Ascending aorta (tissue), 2 donors: ENCODE measurements around the gene ATG5. TPM values are rescaled to one million over a fixed set of nuclear protein-coding genes. Genes with fewer than 3 reads are reported as not detected.
"Not testable (repeated sequence)": the region's sequence is repeated elsewhere in the genome, so short reads cannot be mapped to it uniquely, and the experiment has no call there.

ENCODE experiments used
- DNase-seq, 2 donors: peaks; one replicate each; pipeline ENCODE4 v3.0.0-alpha.2; 2019; ENCODE audit warnings: low spot score in 2 of 2
- H3K27ac ChIP-seq, 2 donors: fragments of 200-600 bp; sonication (generic); one replicate each; pipeline ENCODE4 v1.5.1; 2016 to 2017; ENCODE audit warnings: mild to moderate bottlenecking in 1 of 2
- H3K27me3 ChIP-seq: fragments of 200-600 bp; sonication (generic); one replicate; pipeline ENCODE4 v1.5.1; 2017
- H3K36me3 ChIP-seq, 2 donors: fragments of 200-600 bp; sonication (generic); one replicate each; pipeline ENCODE4 v1.5.1; 2016
- H3K4me1 ChIP-seq, 2 donors: fragments of 200-600 bp; sonication (generic); one replicate each; pipeline ENCODE4 v1.5.1; 2016 to 2017; ENCODE audit warnings: mild to moderate bottlenecking in 1 of 2
- H3K4me3 ChIP-seq, 2 donors: fragments of 200-600 bp; sonication (generic); one replicate each; pipeline ENCODE4 v1.5.1; 2016 to 2017; ENCODE audit warnings: mild to moderate bottlenecking in 1 of 2
- H3K9me3 ChIP-seq, 2 donors: fragments of 200-600 bp; sonication (generic); one replicate each; pipeline ENCODE4 v1.5.1; 2016
- intact Hi-C: fragments of 100-400 bp; cut with DNase I; formaldehyde crosslinking; loops from one replicate; pipeline ENCODE4 v1.15.1; 2023
- total RNA-seq: library from RNA; depleted of rRNA; stranded (reverse); fragments of >200 nt; gene quantifications from one replicate; pipeline ENCODE4 v1.1.0, GENCODE V29; 2016
- TF ChIP-seq, protein P1 (sequence below), 3 experiments: fragments of 200-600 bp in 2 of 3; fragments of 450-650 bp in 1 of 3; sonication (generic) in 2 of 3; IDR thresholded peaks; one replicate each; pipeline ENCODE4 v1.5.1; 2016 to 2019; ENCODE audit warnings: antibody characterized with exemption in 3 of 3, mild to moderate bottlenecking in 1 of 3, moderate library complexity in 1 of 3

The ATG5 gene
- total RNA-seq, 1 donor from 2014 or later = 15.1 TPM

DNA sequence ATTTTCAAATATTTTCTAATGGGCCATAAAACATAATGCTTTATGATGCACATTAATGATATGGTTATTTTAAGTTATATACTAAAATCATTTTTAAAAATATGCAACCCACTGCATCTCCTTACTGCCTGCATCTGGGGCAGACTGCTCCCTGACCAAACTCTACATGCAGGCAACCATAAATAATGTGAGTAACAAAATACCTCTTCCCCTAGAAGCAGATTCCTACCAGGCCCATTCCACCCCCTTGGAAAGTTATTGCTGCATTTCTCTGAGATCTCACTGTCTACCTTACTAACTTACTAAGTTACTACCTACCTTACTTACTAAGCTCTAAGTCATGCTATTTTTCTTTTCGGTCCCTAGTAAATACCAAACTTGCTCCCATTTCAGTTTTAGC lies 71.8 kb downstream of the ATG5 start:
- no peak overlapping the region for H3K4me3 ChIP-seq
- no peak overlapping the region for H3K27ac ChIP-seq
- H3K9me3 ChIP-seq = no peaks in the 10 kb centered on the region
- no peak for DNase-seq
- intact Hi-C loops = loop anchor here (5.0 kb wide), 1 partner anchor 69 kb away; no protein-coding TSS in a partner anchor
- H3K4me1 ChIP-seq = peaks cover 0 to 6% of the 10 kb centered on the region in 2 donors
- TF ChIP-seq, protein P1, sequence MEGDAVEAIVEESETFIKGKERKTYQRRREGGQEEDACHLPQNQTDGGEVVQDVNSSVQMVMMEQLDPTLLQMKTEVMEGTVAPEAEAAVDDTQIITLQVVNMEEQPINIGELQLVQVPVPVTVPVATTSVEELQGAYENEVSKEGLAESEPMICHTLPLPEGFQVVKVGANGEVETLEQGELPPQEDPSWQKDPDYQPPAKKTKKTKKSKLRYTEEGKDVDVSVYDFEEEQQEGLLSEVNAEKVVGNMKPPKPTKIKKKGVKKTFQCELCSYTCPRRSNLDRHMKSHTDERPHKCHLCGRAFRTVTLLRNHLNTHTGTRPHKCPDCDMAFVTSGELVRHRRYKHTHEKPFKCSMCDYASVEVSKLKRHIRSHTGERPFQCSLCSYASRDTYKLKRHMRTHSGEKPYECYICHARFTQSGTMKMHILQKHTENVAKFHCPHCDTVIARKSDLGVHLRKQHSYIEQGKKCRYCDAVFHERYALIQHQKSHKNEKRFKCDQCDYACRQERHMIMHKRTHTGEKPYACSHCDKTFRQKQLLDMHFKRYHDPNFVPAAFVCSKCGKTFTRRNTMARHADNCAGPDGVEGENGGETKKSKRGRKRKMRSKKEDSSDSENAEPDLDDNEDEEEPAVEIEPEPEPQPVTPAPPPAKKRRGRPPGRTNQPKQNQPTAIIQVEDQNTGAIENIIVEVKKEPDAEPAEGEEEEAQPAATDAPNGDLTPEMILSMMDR (IDR thresholded peaks at IDR 0.05) = no peak
- no peaks in the 10 kb centered on the region for H3K27me3 ChIP-seq
- H3K36me3 ChIP-seq = no peaks in the 10 kb centered on the region

DNA sequence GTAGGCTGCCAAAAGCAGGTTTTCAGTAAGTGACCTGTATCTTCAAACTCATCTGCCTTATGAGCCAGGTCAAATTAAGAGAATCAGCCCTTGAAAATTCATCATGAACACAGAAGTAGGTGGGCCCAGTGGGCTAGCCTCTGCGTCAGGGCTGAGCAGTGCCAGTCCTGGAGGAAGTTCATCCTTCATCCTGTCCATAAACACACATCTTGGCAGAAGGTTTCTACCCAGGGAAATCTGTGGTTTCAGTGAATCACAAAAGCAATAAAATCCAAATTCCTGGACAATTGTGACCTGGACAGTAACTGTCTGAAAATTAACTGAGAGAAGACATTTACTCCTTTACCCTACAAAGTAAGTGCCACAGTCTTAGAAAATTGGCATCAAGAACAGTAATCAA lies 72.4 kb downstream of the ATG5 start:
- DNase-seq = no peak
- no peak overlapping the region for H3K4me3 ChIP-seq
- H3K27me3 ChIP-seq = no peaks in the 10 kb centered on the region
- no peaks in the 10 kb centered on the region for H3K9me3 ChIP-seq
- H3K27ac ChIP-seq = no peak overlapping the region
- H3K4me1 ChIP-seq = peaks cover 0 to 6% of the 10 kb centered on the region in 2 donors
- H3K36me3 ChIP-seq = no peaks in the 10 kb centered on the region
- TF ChIP-seq, protein P1 (IDR thresholded peaks at IDR 0.05) = no peak
- intact Hi-C loops = loop anchor here (5.0 kb wide), 1 partner anchor 69 kb away; no protein-coding TSS in a partner anchor

DNA sequence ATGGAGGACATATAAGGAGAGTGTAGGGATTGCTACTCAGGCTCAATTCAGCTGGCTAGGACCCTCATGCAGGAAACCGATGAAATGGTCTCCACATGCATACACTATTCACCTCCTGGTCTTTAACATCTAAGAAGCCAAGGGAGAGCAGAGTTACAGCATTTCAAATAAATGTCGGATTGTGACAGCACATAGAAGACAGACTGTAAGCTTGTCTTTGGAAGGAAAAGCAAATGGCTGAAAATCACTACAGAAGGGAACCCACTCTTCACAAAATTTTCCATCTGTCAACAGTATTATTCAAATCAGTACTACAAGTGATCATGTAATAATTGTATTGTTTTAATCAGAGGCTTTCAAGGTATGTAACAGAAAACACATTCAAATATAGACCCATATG lies 72.9 kb downstream of the ATG5 start:
- Histone ChIP-seq H3K4me1 (peaks cover 0 to 6% of the 10 kb centered on the region in 2 donors), H3K4me3 (no peak overlapping the region), H3K36me3 (peaks cover 0 to 3% of the 10 kb centered on the region in 2 donors), H3K27ac (no peak overlapping the region), H3K9me3 (no peaks in the 10 kb centered on the region), H3K27me3 (no peaks in the 10 kb centered on the region)
- intact Hi-C loops = loop anchor here (5.0 kb wide), 1 partner anchor 70 kb away; no protein-coding TSS in a partner anchor
- TF ChIP-seq, protein P1 (IDR thresholded peaks at IDR 0.05) = no peak
- no peak for DNase-seq

DNA sequence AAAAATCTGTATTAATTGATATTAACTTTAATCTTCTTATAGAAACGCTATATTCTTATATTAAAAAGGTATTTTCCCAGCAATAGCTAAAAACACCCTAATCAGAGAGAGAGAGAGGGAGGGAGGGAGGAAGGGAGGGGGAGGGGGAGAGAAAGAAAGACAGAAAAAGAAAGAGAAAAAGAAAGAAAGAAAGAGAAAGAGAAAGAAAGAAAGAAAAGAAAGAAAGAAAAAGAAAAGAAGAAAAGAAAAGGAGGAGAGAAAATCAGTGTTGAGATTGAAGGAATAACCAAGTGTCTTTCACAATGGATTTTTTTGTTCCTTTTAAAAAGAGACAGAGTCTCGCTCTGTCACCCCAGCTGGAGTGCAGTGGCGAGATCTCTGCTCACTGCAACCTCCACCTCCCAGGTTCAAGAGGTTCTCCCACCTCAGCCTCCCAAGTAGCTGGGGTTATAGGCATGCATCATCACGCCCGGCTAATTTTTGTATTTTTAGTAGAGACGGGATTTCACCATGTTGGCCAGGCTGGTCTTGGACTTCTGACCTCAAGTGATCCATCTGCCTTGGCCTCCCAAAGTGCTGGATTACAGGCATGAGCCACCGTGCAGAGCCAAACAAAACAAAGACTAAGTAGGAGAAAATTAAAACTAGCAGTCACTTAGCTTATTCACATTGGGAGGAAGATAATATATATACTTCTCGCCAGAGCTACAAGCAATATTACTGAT lies 73.9 kb downstream of the ATG5 start:
- H3K27ac ChIP-seq, H3K4me3 ChIP-seq, H3K27me3 ChIP-seq, DNase-seq, H3K36me3 ChIP-seq, H3K4me1 ChIP-seq, H3K9me3 ChIP-seq: not testable (repeated sequence)
- intact Hi-C loops = loop anchor here (5.0 kb wide), 1 partner anchor 71 kb away; no protein-coding TSS in a partner anchor

DNA sequence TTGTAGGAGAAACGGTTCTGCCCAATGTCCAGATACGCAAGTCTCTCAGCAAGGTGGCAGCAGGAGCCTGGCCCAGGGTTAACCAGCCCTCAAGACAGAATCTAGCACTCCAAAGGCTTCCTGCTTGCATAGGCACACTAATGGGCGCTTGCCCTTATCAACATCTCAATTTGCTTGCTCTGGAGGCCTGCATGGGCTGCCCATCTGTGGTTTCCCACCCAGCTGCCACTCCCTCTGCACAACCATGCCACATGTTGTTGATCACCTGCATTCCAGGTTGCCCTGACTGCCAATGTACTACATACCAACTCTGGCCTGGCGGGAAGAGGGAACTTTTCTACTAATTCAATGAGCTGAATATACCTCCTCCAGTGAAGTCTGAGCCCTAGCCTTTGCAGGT lies 74.6 kb downstream of the ATG5 start:
- no peak overlapping the region for H3K4me3 ChIP-seq
- peaks cover 0 to 6% of the 10 kb centered on the region in 2 donors for H3K4me1 ChIP-seq
- intact Hi-C loops = loop anchor here (5.0 kb wide), 1 partner anchor 71 kb away; no protein-coding TSS in a partner anchor
- no peak for DNase-seq
- H3K27me3 ChIP-seq = no peaks in the 10 kb centered on the region
- H3K9me3 ChIP-seq = no peaks in the 10 kb centered on the region
- no peak overlapping the region for H3K27ac ChIP-seq
- peaks cover 0 to 3% of the 10 kb centered on the region in 2 donors for H3K36me3 ChIP-seq
- TF ChIP-seq, protein P1 (IDR thresholded peaks at IDR 0.05) = no peak

DNA sequence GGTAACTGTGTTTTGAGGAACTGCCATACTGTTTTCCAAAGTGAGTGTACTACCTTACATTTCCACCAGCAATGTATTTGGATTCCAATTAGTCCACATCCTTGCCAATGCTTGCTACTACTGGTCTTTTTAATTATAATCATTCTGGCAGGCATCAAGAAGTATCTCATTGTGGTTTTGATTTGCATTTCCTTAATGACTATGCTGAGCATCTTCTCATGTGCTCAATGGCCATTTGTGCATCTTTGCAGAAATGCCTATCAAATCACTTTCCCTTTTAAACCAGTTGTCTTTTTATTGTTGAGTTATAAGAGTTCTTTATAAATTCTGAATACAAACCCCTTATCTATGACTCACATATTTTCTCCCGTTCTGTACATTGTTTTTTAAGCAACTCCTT lies 75.9 kb downstream of the ATG5 start:
- Histone ChIP-seq H3K4me1 (peaks cover 0 to 6% of the 10 kb centered on the region in 2 donors), H3K9me3 (no peaks in the 10 kb centered on the region), H3K4me3 (no peak overlapping the region), H3K27me3 (no peaks in the 10 kb centered on the region), H3K36me3 (peaks cover 0 to 3% of the 10 kb centered on the region in 2 donors), H3K27ac (no peak overlapping the region)
- DNase-seq = no peak
- intact Hi-C loops = loop anchor here (5.0 kb wide), 1 partner anchor 73 kb away; no protein-coding TSS in a partner anchor
- TF ChIP-seq, protein P1 (IDR thresholded peaks at IDR 0.05) = no peak
